Putamen (tissue), 1 donor: Measurements from ENCODE around the gene C12orf57.
"Not testable (repeated sequence)": the region's sequence is repeated elsewhere in the genome, so short reads cannot be mapped to it uniquely, and the experiment has no call there.

Experiments
- DNase-seq: peaks from one replicate; pipeline ENCODE4 v3.0.0-alpha.2; 2016; ENCODE audit warnings: low spot score

Gene C12orf57, protein sequence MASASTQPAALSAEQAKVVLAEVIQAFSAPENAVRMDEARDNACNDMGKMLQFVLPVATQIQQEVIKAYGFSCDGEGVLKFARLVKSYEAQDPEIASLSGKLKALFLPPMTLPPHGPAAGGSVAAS

DNA sequence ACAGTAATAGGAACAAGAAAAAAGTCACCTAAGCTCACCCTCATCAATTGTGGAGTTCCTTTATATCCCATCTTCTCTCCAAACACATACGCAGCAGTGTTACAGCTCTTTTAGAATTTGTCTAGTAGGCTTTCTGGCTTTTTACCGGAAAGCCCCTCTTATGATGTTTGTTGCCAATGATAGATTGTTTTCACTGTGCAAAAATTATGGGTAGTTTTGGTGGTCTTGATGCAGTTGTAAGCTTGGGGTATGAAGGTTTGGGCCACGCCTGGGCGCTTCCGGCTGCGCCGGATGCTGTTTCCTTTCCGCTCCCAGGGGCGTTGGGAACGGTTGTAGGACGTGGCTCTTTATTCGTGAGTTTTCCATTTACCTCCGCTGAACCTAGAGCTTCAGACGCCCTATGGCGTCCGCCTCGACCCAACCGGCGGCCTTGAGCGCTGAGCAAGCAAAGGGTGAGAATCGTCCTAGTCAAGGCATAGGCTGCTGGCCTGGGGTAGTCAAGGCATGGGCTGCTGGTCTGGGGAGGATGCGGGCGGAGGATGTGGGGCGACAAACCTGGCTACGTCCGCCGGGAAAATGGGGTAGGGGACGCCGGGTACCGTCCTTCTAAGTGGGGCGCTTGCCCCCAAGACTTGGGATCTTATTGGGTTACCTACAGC lies at the start of gene C12orf57, which contains the start of gene RNU7-1:
TSS of gene C12orf57 (plus strand) at position 301 of the 659 bp plus-strand sequence. CDS start at position 401, 100 bp downstream.
TSS of gene RNU7-1 (plus strand) at position 95 of the 659 bp plus-strand sequence.
- DNase-seq, result peak; percentile 89

- no peak for DNase-seq
Observed at GRCh38 chr12:6894321-6894720, 49.5 kb upstream of the C12orf57 start.

DNA sequence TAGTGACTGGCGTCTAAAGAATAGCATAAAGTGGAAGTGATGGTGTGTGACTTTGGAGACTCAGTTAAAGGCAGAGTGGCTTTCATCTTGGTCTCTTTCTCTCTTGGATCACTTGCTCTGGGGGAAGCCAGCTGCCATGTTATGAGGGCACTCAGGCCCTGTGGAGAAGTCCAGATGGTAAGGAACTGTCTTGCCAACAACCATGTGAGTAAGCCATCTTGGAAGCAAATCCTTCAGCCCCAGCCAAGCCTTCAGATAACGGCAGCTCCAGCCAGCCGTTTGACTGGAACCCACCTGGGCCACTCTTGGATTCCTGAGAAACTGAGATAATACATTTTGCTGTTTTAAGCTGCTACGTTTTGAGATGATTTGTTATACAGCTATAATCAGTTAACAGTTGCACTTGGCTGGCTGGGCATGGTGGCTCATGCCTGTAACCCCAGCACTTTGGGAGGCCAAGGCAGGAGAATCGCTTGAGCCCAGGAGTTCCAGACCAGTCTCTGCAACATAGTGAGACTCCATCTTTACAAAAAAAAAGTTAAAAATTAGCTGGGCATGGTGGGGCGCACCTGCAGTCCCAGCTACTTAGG lies 46.9 kb upstream of the C12orf57 start:
- DNase-seq, result no peak

GRCh38 chr12:6899427-6899826 lies 44.4 kb upstream of the C12orf57 start:
- no peak for DNase-seq

GRCh38 chr12:6899837-6900519 lies 43.8 kb upstream of the C12orf57 start:
- DNase-seq, result peak; percentile 53

DNA sequence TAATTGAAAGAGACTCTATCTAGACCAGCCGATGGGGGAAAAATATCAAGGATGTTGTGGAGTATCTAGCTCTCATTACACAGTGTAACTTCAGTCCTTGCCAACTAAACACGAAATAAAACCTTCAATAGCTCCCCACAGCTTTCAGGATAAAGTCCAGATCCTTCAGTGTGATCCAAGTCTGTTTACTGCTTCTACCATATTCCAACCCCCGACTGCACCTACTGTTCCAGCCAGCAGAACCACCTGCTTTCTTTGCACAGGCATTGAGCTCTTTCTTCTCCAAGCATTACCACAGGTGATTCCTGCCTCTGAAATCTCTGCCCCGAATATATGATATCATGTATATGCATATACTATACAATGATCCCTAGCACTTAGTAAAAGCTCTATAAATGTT lies 41.4 kb upstream of the C12orf57 start:
- DNase-seq, result no peak

- DNase-seq, result no peak
Observed at GRCh38 chr12:6903722-6904121, 40.1 kb upstream of the C12orf57 start.

- DNase-seq, result peak; percentile 97
Observed at GRCh38 chr12:6904280-6905276, 39.2 kb upstream of the C12orf57 start, which contains the start of gene LRRC23. Gene LRRC23, plus strand, starts transcription at chr12:6904822. Its CDS starts 812 bp downstream, at chr12:6905634.

DNA sequence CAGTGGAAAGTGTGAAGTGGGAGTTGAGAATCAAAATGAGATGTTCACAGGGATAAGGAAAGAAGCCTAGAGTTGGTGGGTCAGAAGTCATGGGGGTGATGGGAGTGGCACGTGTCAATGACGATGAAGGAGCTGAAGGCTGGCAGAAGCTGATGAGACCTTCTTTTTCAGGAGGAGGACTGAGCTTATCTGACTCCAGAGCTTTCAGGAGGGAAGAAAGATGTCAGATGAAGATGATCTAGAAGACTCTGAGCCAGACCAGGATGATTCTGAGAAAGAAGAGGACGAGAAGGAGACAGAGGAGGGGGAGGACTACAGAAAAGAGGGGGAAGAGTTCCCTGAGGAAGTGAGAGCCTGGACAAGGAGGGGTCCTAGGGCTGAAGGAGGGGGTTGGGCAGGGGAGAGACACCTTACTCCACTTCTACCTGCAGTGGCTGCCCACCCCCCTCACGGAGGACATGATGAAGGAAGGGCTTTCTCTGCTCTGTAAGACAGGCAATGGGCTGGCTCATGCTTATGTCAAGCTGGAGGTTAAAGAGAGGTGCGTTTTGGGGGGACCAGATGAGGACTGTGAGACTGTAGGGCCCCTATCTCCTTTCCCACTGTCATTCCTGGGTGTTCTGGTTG lies 38.3 kb upstream of the C12orf57 start:
- DNase-seq, result no peak

DNA sequence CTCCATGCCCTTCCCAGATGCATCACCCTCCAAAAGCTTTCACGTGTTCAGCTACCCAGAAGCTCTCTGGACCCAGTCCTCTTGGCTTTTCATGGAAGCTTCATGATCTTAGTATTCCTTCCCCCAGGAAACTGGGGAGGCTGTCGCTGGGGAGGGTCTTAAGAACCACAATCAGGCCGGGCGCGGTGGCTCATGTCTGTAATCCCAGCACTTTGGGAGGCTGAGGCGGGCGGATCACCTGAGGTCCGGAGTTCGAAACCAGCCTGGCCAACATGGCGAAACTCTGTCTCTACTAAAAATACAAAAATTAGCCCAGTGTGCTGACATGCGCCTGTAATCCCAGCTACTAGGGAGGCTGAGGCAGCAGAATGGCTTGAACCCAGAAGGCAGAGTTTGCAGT lies 35.7 kb upstream of the C12orf57 start:
- DNase-seq, result not testable (repeated sequence)

- DNase-seq, result no peak
Observed at GRCh38 chr12:6909421-6910145, 34.2 kb upstream of the C12orf57 start.

DNA sequence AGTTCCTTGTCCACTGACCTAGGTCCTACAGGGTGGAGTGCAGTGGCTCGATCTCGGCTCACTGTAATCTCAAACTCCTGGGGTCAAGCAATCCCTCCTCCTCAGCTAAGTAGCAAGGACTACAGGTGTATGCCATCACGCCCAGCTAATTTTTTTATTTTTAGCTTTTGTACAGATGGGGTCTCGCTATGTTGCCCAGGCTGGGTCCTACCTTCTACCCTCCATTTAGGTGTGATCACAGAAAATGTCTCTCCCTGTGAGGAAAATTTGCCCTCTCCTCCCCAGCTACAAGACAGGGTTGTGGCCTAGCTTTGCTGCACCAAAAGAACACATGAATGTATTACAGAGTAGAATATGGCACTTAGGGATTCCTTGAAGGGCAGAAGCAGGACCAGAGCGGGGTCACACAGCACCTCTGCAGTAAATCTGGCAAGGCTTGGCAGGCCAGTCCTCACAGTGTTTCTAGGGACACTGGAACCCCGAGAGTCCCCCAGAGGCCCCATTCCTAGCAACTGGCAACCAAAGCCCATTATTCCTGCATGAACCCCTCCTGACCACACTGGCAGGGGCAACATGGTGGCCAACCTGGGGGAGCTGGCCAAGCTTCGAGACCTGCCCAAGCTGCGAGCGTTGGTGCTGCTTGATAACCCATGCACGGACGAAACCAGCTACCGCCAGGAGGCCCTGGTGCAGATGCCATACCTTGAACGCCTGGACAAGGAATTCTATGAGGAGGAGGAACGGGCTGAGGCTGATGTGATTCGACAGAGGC lies 31.5 kb upstream of the C12orf57 start:
- no peak for DNase-seq

DNA sequence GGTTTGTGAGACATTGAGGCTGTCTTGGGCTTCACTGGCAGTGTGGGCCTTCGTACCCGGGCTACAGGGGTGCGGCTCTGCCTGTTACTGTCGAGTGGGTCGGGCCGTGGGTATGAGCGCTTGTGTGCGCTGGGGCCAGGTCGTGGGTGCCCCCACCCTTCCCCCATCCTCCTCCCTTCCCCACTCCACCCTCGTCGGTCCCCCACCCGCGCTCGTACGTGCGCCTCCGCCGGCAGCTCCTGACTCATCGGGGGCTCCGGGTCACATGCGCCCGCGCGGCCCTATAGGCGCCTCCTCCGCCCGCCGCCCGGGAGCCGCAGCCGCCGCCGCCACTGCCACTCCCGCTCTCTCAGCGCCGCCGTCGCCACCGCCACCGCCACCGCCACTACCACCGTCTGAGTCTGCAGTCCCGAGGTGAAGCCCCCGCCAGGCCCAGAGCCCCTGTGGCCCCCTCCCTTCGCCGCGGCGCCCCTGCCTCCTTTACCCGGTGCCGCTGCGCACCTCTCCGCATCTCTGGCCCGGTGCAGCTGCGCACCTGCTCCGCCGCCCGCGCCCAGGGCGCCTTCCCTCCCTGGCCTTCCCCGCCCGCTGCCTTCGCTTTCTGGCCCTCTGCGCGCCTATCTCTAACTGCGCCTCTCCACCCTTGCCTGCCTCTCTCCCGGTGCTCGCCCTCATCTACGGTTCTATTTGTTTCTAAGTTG lies 29.4 kb upstream of the C12orf57 start, which contains the start of gene ENO2:
TSS of gene ENO2 (plus strand) at position 335 of the 701 bp plus-strand sequence. CDS start 1,253 bp downstream, outside the sequence.
- DNase-seq, result peak; percentile 86

- no peak for DNase-seq
Observed at GRCh38 chr12:6914947-6915788, 28.7 kb upstream of the C12orf57 start.

- no peak for DNase-seq
Observed at GRCh38 chr12:6915789-6916285, 28.0 kb upstream of the C12orf57 start.

GRCh38 chr12:6916426-6917200 lies 27.2 kb upstream of the C12orf57 start:
- no peak for DNase-seq
